Fibroblast of lung (primary cell): ENCODE results near the gene CGRRF1. TPM values are rescaled to one million over a fixed set of nuclear protein-coding genes. Genes with fewer than 3 reads are reported as not detected.

Experiments used
- DNase-seq, 2 donors: peaks; one replicate each; pipeline versions ENCODE4 v3.0.0 to v3.0.0-alpha.2; 2010; ENCODE audit warnings: low read depth in 2 of 2
- H2AFZ ChIP-seq: 2 replicates; pipeline ENCODE4 v1.5.1; 2012; ENCODE audit warnings: low read length, control low read depth, inconsistent platforms
- H3K27ac ChIP-seq: 2 replicates; pipeline ENCODE4 v1.5.1; 2011; ENCODE audit warnings: low read length, control low read depth; ENCODE audit not compliant: insufficient read depth
- H3K27me3 ChIP-seq: 2 replicates; pipeline ENCODE4 v1.5.1; 2011; ENCODE audit warnings: mild to moderate bottlenecking, low read length; ENCODE audit not compliant: control insufficient read depth, insufficient read depth
- H3K36me3 ChIP-seq: 2 replicates; pipeline ENCODE4 v1.5.1; 2011; ENCODE audit warnings: low read length; ENCODE audit not compliant: control insufficient read depth, insufficient read depth
- H3K4me1 ChIP-seq: 2 replicates; pipeline ENCODE4 v1.5.1; 2011; ENCODE audit warnings: low read length; ENCODE audit not compliant: control insufficient read depth, insufficient read depth; ENCODE audit errors: extremely low read depth
- H3K4me2 ChIP-seq: 2 replicates; pipeline ENCODE4 v1.5.1; 2011; ENCODE audit warnings: low read length, control low read depth; ENCODE audit not compliant: insufficient read depth; ENCODE audit errors: extremely low read depth
- H3K4me3 ChIP-seq, 4 experiments: fragments of 200-600 bp in 1 of 4; sonication (generic) in 1 of 4; replicated peaks in 1 of 4; 2 replicates each; pipeline ENCODE4 v1.5.1; 2011 to 2016; ENCODE audit warnings: low read length in 4 of 4, low read depth in 3 of 4, mild to moderate bottlenecking in 3 of 4, control low read depth in 2 of 4, inconsistent platforms in 1 of 4, mixed read lengths in 1 of 4; ENCODE audit not compliant: insufficient read depth in 1 of 4; ENCODE audit errors: control extremely low read depth in 1 of 4
- H3K79me2 ChIP-seq: 2 replicates; pipeline ENCODE4 v1.5.1; 2012; ENCODE audit warnings: mild to moderate bottlenecking, low read length, inconsistent platforms; ENCODE audit not compliant: control insufficient read depth, insufficient read depth
- H3K9ac ChIP-seq: 2 replicates; pipeline ENCODE4 v1.5.1; 2011; ENCODE audit warnings: mild to moderate bottlenecking, low read length, control low read depth; ENCODE audit not compliant: insufficient read depth
- H3K9me3 ChIP-seq: 2 replicates; pipeline ENCODE4 v1.5.1; 2012; ENCODE audit warnings: low read depth, low read length; ENCODE audit not compliant: control insufficient read depth, insufficient read depth
- H4K20me1 ChIP-seq: 2 replicates; pipeline ENCODE4 v1.5.1; 2011; ENCODE audit warnings: low read length; ENCODE audit not compliant: control insufficient read depth, insufficient read depth; ENCODE audit errors: extremely low read depth
- EZH2 ChIP-seq: IDR thresholded peaks from 2 replicates; pipeline ENCODE4 v1.5.1; 2012; ENCODE audit warnings: low read length, control low read depth, mild to moderate bottlenecking; ENCODE audit errors: missing control alignments
- polyA plus RNA-seq, 2 donors: library from polyadenylated mRNA; depleted of rRNA in 1 of 2; stranded (reverse) in 1 of 2; unstranded in 1 of 2; fragments of >200 nt; gene quantifications; 2 replicates each; pipeline ENCODE4 v1.2.1, GENCODE V29; 2011 to 2012; ENCODE audit warnings: missing spikeins in 1 of 2
- total RNA-seq: library from RNA; depleted of rRNA; stranded (reverse); fragments of >200 nt; gene quantifications from 2 replicates; pipeline ENCODE4 v1.2.1, GENCODE V29; 2014
- TF ChIP-seq, protein P1 (sequence below), 2 donors: IDR thresholded peaks in 1 of 2; conservative IDR thresholded peaks in 1 of 2; 1 replicate in 1 of 2; 2 replicates in 1 of 2; pipeline ENCODE4 v1.5.1; 2011 to 2012; ENCODE audit warnings: low read length in 2 of 2, control low read depth in 1 of 2, inconsistent platforms in 1 of 2, low read depth in 1 of 2, mild to moderate bottlenecking in 1 of 2

CGRRF1 gene
- total and polyA plus RNA-seq, 2 donors (not counting 1 experiment from before 2014, with no cell fraction given): 15.8 to 23.0 TPM

DNA sequence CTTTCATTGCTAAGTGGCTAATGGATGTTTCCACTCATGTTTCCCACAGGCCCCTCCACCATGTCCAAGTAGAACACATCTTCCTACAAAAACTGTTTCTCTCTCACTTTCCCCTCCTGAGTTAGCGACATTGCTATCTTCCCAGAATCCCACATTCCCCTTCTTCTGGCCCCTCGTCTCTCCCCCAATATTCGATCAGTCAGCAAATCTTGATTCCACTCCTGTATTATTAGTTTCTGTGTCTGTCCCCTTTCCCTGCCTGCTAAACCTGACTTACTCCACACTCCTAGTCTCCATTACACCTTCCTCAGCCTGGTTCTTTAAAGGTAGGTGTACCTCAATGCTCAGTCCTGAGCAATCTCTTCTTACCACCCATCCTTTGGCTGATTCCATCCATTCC lies 37.9 kb downstream of the CGRRF1 start:
- Histone ChIP-seq H2AFZ (no peak overlapping the region), H3K9ac (no peak overlapping the region), H3K79me2 (no peaks in the 10 kb centered on the region), H3K4me1 (no peaks in the 10 kb centered on the region), H3K27me3 (no peaks in the 10 kb centered on the region), H3K36me3 (no peaks in the 10 kb centered on the region), H3K27ac (no peak overlapping the region), H3K9me3 (no peaks in the 10 kb centered on the region), H3K4me3 (no peak overlapping the region), H4K20me1 (no peaks in the 10 kb centered on the region), H3K4me2 (no peak overlapping the region)
- TF ChIP-seq, protein P1, sequence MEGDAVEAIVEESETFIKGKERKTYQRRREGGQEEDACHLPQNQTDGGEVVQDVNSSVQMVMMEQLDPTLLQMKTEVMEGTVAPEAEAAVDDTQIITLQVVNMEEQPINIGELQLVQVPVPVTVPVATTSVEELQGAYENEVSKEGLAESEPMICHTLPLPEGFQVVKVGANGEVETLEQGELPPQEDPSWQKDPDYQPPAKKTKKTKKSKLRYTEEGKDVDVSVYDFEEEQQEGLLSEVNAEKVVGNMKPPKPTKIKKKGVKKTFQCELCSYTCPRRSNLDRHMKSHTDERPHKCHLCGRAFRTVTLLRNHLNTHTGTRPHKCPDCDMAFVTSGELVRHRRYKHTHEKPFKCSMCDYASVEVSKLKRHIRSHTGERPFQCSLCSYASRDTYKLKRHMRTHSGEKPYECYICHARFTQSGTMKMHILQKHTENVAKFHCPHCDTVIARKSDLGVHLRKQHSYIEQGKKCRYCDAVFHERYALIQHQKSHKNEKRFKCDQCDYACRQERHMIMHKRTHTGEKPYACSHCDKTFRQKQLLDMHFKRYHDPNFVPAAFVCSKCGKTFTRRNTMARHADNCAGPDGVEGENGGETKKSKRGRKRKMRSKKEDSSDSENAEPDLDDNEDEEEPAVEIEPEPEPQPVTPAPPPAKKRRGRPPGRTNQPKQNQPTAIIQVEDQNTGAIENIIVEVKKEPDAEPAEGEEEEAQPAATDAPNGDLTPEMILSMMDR (conservative IDR thresholded peaks at IDR 0.05 in 1 of 2, IDR thresholded peaks at IDR 0.05 in 1 of 2; ENCODE audit: low read depth in 1 of 2, low read length in 2 of 2): no peak
- DNase-seq: no peak

DNA sequence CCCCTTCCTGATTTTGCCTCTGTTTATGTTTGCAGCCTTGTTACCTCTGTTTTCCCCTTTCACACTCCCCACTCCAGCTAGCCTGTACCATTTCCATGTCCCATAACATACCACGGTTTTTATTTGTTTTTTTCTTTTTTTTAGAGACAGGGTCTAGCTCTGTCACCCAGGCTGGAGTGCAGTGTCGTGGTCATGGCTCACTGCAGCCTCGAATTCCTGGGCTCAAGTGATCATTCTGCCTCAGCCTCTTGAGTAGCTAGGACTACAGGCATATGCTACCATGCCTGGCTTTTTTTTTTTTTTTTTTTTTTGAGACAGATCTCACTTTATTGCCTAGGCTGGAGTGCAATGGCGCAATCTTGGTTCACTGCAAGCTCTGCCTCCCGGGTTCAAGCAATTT lies 38.8 kb downstream of the CGRRF1 start:
- no peak overlapping the region for H3K27ac ChIP-seq
- no peaks in the 10 kb centered on the region for H3K27me3 ChIP-seq
- H3K9ac ChIP-seq: no peak overlapping the region
- H3K4me3 ChIP-seq: no peak overlapping the region
- H3K4me1 ChIP-seq: no peaks in the 10 kb centered on the region
- H4K20me1 ChIP-seq: no peaks in the 10 kb centered on the region
- H3K4me2 ChIP-seq: no peak overlapping the region
- no peaks in the 10 kb centered on the region for H3K36me3 ChIP-seq
- DNase-seq: no peak
- no peak for TF ChIP-seq EZH2
- TF ChIP-seq, protein P1 (conservative IDR thresholded peaks at IDR 0.05 in 1 of 2, IDR thresholded peaks at IDR 0.05 in 1 of 2; ENCODE audit: low read depth in 1 of 2, low read length in 2 of 2): no peak
- no peaks in the 10 kb centered on the region for H3K79me2 ChIP-seq
- no peaks in the 10 kb centered on the region for H3K9me3 ChIP-seq
- H2AFZ ChIP-seq: no peak overlapping the region

DNA sequence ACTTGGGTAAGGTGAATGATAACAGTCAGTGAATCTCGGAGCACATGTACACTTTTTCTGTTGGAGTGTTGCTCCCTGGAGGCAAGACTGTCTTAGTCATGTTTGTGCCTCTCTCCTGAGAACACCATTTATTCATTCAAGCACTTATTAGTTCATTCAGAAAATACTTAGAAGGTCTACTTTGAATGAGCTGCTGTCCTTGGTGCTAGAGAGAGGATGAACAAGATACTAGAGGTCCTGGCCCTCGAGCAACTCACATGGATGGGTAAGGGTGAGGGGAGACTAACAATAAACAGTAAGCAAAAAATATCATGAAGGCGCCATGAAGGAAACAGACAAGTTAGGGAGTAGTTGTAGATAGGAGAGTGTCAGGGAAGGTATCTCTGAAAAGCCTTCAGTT lies 40.2 kb downstream of the CGRRF1 start:
- Histone ChIP-seq H3K27me3 (no peaks in the 10 kb centered on the region), H3K36me3 (no peaks in the 10 kb centered on the region), H3K79me2 (no peaks in the 10 kb centered on the region), H3K4me1 (no peaks in the 10 kb centered on the region), H4K20me1 (no peaks in the 10 kb centered on the region), H3K4me3 (no peak overlapping the region), H3K27ac (no peak overlapping the region), H2AFZ (no peak overlapping the region), H3K9ac (no peak overlapping the region), H3K4me2 (no peak overlapping the region), H3K9me3 (no peaks in the 10 kb centered on the region)
- peak; percentile 9 to 23 for DNase-seq
- TF ChIP-seq EZH2: no peak
- TF ChIP-seq, protein P1 (conservative IDR thresholded peaks at IDR 0.05 in 1 of 2, IDR thresholded peaks at IDR 0.05 in 1 of 2; ENCODE audit: low read depth in 1 of 2, low read length in 2 of 2): no peak
